Kidney epithelial cell (primary cell): ENCODE measurements around the gene DUSP22. TPM values are rescaled to one million over a fixed set of nuclear protein-coding genes. Genes with fewer than 3 reads are reported as not detected.

ENCODE experiments used
- DNase-seq: peaks from one replicate; pipeline ENCODE4 v3.0.0-alpha.2; 2010; ENCODE audit warnings: low read depth
- H3K27me3 ChIP-seq: 2 replicates; pipeline ENCODE4 v1.6.0; 2011; ENCODE audit warnings: low read length; ENCODE audit not compliant: control insufficient read depth, insufficient read depth
- H3K36me3 ChIP-seq: 2 replicates; pipeline ENCODE4 v1.5.1; 2011; ENCODE audit warnings: low read length; ENCODE audit not compliant: control insufficient read depth, insufficient read depth
- H3K4me3 ChIP-seq: 2 replicates; pipeline ENCODE4 v1.5.1; 2011; ENCODE audit warnings: low read depth, mild to moderate bottlenecking, control low read depth, low read length
- total RNA-seq: library from RNA; depleted of rRNA; stranded (reverse); fragments of >200 nt; gene quantifications from 2 replicates; pipeline ENCODE4 v1.2.3, GENCODE V29; 2015
- TF ChIP-seq, protein P1 (sequence below): IDR thresholded peaks from 2 replicates; pipeline ENCODE4 v1.5.1; 2011; ENCODE audit warnings: mild to moderate bottlenecking, moderate library complexity, low read length, control low read depth, inconsistent platforms; ENCODE audit not compliant: insufficient read depth, poor library complexity, severe bottlenecking

The DUSP22 gene
- total RNA-seq, 1 donor from 2014 or later = 35.9 TPM

GRCh38 chr6:397604-398003 lies 105.3 kb downstream of the DUSP22 start:
- H3K27me3 ChIP-seq = peaks cover 43% of the 10 kb centered on the region
- no peaks in the 10 kb centered on the region for H3K36me3 ChIP-seq
- H3K4me3 ChIP-seq = no peak overlapping the region
- TF ChIP-seq, protein P1, sequence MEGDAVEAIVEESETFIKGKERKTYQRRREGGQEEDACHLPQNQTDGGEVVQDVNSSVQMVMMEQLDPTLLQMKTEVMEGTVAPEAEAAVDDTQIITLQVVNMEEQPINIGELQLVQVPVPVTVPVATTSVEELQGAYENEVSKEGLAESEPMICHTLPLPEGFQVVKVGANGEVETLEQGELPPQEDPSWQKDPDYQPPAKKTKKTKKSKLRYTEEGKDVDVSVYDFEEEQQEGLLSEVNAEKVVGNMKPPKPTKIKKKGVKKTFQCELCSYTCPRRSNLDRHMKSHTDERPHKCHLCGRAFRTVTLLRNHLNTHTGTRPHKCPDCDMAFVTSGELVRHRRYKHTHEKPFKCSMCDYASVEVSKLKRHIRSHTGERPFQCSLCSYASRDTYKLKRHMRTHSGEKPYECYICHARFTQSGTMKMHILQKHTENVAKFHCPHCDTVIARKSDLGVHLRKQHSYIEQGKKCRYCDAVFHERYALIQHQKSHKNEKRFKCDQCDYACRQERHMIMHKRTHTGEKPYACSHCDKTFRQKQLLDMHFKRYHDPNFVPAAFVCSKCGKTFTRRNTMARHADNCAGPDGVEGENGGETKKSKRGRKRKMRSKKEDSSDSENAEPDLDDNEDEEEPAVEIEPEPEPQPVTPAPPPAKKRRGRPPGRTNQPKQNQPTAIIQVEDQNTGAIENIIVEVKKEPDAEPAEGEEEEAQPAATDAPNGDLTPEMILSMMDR = no peak
- DNase-seq = no peak

GRCh38 chr6:398065-398464 lies 105.8 kb downstream of the DUSP22 start:
- TF ChIP-seq, protein P1 = no peak
- Histone ChIP-seq H3K4me3 (no peak overlapping the region), H3K36me3 (no peaks in the 10 kb centered on the region), H3K27me3 (peaks cover 38% of the 10 kb centered on the region)
- DNase-seq = no peak

- H3K36me3 ChIP-seq = no peaks in the 10 kb centered on the region
- no peak for DNase-seq
- no peak overlapping the region for H3K4me3 ChIP-seq
- H3K27me3 ChIP-seq = peaks cover 33% of the 10 kb centered on the region
- TF ChIP-seq, protein P1 = no peak
Observed at GRCh38 chr6:398558-399078, 106.3 kb downstream of the DUSP22 start.

GRCh38 chr6:399785-400534 lies 107.7 kb downstream of the DUSP22 start:
- Histone ChIP-seq H3K36me3 (no peaks in the 10 kb centered on the region), H3K4me3 (no peak overlapping the region), H3K27me3 (peaks cover 19% of the 10 kb centered on the region)
- TF ChIP-seq, protein P1 = no peak
- no peak for DNase-seq

GRCh38 chr6:400815-401214 lies 108.5 kb downstream of the DUSP22 start:
- Histone ChIP-seq H3K27me3 (peaks cover 17% of the 10 kb centered on the region), H3K36me3 (no peaks in the 10 kb centered on the region), H3K4me3 (no peak overlapping the region)
- no peak for DNase-seq
- TF ChIP-seq, protein P1 = no peak

Other genes starting within 250 kb of the DUSP22 start
- 0.04 and 0.21 TPM in 2 replicates for gene IRF4, start 99.3 kb downstream of the DUSP22 start, total RNA-seq